Amniotic epithelial cell (primary cell): ENCODE results near the gene UPK3BL2.
"Not testable (repeated sequence)": the region's sequence is repeated elsewhere in the genome, so short reads cannot be mapped to it uniquely, and the experiment has no call there.

ENCODE experiments used
- DNase-seq: peaks from one replicate; pipeline ENCODE4 v3.0.0-alpha.2; 2010; ENCODE audit warnings: low read depth

The UPK3BL2 gene, protein sequence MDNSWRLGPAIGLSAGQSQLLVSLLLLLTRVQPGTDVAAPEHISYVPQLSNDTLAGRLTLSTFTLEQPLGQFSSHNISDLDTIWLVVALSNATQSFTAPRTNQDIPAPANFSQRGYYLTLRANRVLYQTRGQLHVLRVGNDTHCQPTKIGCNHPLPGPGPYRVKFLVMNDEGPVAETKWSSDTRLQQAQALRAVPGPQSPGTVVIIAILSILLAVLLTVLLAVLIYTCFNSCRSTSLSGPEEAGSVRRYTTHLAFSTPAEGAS

DNA sequence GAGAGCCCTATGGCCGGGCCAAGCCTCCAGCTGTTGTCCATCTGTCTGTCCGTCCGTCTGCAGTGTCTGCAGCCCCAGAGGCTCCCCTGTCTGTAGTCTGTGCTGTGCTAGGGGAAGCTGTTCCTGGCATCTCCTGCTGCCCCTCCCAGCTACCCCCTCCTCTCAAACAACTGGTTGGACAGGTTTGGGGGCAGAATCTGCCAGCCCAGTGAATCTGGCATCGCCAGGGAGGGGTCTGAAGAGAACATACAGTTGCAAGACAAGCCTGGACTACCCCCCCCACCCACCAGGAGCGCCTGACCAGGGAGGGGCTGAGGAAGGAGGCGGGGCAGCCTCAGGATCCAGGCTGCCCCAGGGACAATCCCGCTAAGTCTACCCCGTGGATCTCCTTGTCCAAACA, at the start of gene UPK3BL2:
UPK3BL2 (minus strand) TSS at position 101 of the 400 bp plus-strand sequence; CDS start at position 41, 60 bp downstream.
- DNase-seq, result not testable (repeated sequence)

DNA sequence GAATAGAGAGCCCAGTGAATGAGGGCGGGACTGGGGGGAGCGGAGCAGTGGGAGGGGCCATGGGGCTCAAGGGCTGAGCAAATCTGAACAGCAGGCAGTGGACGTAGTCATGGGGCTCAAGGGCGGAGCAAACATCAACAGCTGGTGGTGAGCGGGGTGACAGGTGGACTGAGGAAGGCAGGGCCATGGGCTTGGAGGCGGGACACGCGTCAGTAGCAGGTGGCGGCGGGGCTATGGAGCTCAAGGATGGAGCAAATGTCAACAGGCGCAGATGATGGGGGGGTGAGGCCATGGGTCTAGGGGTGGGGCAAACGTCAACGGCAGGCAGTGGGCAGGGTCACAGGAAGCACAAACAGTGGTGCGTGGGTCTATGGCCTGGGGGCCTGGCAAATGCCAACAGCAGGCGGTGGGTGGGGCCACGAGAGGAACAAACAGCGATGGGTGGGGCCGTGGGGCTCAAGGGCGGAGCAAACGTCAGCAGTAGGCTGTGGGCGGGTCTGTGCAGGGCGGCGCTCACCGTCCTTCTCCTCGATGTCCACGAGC, 49.1 kb upstream of the UPK3BL2 start:
- DNase-seq, result not testable (repeated sequence)

DNA sequence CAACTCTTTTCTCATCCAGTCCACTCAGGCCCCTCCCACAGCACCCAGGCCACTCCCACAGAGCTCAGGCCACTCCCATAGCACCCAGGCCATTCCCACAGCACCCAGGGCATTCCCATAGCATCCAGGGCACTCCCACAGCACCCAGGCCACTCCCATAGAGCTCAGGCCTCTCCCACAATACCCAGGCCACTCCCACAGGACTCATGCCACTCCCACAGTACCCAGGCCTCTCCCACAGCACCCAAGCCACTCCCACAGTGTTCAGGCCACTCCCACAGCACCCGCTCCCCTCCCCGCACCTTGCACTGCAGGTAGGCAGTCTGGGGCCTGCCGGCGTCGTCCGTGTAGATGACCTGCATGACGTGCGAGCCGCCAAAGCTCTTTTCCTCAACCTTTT, 46.4 kb upstream of the UPK3BL2 start:
- DNase-seq, result not testable (repeated sequence)

DNA sequence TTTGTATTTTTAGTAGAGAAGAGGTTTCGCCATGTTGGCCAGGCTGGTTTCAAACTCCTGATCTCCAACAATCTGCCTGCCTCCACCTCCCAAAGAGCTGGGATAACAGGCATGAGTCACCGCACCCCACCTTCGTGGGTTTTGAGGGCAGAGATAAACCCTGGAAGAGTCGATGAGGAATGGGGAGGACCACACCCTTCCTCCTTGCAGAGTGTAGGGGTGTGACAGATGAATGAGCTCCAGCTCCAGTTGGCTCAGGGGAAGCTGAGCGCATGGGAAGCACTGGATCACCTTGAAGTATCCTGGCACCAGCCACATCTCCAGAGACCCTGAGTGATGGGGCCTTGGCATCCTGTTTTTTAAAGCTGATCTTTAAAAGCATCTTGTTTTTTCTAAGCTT, 40.0 kb upstream of the UPK3BL2 start:
- DNase-seq, result not testable (repeated sequence)

DNA sequence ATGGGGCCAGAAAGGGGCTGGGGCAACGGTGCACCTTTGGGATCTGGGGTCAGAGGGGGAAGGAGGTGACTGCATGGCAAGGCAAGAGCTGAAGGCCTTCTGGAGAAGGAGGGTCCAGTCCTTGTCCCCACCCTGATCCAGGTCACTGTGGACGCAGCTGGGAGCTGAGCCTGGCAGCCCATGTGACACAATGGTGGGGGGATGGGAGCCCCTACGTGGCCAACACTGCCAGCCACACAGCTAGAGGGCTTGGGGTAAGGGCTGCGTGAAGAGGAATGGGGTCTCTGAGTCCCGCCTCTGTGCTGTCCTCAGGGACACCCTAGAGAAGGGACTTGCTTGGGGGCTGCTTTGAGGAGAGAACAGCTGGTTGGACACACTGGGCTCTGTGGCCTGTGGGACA, 38.2 kb upstream of the UPK3BL2 start:
- not testable (repeated sequence) for DNase-seq

DNA sequence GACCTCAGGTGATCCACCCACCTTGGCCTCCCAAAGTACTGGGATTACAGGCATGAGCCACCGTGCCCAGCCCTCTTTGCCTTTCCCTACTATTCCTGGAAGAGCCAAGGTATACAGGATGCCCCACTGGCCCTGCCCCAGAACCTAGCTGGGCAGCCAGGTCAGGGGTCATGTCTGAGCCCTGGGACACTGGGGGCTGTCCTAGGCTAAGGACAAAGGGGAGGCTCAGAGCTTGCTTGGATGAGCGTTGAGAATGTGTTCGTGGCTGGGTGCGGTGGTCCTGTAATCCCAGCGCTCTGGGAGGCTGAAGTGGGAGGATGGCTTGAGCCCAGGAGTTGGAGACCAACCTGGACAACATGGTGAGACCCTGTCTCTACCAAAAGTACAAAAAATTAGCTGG, 35.0 kb upstream of the UPK3BL2 start:
- DNase-seq, result not testable (repeated sequence)

DNA sequence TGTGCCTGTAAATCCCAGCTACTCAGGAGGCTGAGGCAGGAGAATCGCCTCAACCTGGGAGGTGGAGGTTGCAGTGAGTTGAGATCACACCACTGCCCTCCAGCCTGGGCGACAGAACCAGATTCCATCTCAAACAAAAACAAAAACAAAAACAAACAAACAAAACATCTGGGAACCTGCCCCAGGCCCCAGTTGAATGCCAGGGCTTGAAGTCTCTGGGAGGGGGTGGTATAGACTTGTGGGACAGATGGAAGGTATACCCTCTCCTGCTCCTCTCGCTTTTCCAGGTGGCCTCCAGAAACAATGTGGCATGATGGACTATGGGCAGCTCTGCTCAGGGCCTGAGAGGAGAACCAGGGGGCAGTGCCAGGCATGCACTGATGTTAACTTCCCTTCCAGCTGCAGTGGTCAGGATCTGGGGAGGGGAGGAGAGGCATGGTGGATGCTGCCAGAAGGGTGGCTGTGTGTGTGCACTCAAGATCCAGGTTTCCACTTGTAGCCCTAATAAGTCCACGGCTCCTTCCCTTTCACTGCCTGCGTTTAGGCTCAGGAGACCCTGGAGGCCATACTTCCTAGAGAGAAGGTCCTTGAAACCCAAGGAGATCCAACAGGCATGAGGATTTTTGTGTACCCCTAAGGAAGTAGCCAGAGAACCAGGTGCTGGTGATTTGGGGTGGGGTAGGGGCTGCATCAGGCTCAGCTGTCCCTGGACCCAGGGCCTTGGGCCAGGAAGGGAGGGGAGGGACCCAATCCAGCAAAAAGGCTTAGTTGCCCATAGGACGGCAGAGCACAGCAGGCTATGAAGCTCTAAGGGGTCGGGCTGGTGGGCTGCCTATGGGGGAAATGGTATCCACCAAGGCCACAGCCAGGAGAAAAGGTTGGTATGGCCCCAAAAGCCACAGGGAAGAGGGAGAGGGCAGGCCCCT, 34.1 kb upstream of the UPK3BL2 start:
- not testable (repeated sequence) for DNase-seq

DNA sequence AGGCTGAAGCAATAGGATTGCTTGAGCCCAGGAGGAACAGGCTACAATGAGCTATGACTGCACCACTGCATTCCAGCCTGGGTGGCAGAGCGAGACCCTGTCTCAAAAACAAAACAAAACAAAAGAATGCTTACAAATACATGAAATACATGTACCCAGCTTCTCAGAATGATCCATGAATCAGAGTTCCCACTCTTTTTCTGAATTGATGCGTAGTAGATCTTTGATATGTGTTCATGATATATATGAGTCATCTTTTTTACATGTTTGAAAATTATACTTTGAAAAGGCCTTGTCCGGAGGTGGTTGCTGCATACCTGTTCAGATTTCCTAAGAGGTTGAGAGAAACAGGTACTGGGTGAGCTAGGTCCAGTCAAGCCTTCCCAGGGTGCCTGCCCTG, 32.9 kb upstream of the UPK3BL2 start:
- DNase-seq, result not testable (repeated sequence)

DNA sequence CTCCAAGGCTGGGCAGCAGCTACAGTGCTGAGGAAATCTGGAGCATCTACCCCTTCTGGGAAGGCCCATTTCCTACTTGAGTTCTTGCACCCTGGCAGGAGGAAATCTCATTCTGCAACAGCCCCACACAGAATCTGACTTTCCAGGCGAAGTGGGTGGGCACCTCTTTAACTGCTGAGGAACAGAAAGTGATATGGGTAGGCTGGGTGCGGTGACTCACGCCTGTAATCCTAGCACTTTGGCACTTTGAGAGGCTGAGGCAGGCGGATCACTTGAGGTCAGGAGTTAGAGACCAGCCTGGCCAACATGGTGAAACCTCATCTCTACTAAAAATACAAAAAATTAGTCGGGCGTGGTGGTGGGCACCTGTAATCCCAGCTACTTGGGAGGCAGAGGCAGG, 31.1 kb upstream of the UPK3BL2 start:
- DNase-seq, result not testable (repeated sequence)

DNA sequence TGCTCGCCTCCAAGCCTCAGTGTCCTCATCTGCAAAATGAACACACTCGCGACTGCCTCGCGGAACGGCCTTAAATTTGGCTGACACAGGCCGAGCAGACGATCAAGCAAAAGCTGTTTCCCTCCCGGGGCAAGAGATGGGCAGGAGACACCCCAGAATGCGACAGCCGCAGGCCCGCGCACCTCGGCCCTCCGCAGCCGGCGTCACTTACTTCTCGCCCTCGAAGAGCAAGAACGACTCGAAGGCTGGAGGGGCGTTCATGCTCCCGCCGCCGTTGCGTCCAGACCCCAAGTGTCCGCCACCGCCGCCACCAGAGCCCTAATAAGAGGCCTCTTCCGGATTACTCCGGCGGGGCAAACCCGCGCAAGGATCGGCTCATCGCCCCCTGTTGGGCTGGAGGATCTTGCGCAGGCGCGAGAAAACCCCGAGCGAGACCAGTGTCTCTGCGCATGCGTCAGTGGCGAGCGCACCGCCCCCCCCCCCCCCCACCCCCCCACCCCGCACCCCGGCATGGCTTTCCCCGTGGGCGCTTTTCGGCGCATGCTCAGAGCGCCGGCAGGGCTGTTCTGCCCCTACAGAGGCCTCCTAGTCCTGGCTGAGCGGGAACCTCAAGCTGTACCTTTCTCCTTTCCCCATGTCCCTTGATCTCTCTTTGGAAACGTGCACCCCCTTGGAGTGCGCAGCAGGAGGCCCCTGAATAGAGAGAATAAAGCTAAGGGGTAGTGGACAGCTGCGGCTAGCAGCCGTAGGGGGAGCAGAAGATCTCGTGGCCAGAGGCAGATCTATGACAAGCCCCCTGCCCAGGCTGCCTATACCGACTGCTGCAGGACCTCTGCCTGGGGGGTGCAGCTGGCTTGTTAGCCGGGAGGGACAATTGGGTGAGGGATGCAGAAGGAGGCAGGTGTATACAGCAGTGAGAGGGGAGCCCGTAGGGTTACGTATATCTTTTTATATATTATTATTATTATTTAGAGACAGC, 29.1 kb upstream of the UPK3BL2 start, which contains the start of gene POLR2J3:
POLR2J3 (minus strand) TSS at position 323 of the 979 bp plus-strand sequence; CDS start at position 261, 62 bp downstream.
- not testable (repeated sequence) for DNase-seq

DNA sequence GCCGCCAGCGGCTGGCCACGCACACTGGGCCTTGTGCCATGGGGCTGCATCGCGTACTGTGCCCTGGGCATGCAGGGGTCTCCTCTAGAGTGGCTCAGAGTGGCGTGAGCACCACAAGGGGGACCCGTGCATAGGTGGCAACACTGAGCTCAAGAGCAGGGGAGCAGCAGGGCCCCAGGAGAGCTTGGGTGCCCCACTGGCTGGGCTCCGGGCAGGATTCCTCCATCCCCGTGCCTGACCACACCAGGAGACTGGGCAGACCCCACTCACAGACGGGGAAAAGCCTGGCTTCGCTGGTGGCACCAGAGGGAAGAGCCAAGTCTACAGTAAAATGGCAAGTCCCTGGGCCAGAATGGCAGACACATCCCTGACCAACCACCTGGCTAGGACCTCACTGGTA, 25.1 kb upstream of the UPK3BL2 start:
- DNase-seq, result not testable (repeated sequence)

DNA sequence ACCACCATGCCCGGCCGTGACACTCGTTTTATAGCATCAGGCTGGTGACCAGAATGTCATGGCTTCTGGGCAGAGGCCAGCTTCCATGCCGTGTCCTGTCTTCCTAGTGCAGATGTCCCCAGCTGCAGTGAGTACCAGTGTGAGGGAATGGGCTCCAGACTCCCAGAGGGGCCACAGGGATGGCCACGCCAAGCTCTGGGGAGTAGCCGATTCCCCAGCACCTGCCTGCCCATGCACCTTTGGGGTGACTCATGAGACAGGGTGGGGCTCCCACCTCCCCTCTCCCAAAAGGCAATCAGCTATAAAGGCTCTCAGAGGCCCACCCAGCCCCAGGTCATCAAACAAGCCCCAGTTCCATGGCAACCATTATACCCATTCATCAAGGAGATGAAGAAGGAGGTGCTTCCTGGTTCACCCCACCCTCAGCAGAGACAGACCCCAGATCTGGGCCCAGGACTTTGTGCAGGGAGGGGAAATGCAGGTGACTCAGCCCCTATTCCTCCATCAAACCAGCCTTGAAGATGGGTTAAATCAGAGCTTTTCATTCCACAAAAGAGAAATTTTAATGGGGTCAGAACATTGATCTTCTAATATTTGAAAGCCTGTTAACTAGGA, 7.4 kb upstream of the UPK3BL2 start, which contains the start of gene SPDYE2:
SPDYE2 (plus strand) TSS at position 419 of the 615 bp plus-strand sequence. CDS start 2,030 bp downstream, outside the sequence.
- DNase-seq, result not testable (repeated sequence)

DNA sequence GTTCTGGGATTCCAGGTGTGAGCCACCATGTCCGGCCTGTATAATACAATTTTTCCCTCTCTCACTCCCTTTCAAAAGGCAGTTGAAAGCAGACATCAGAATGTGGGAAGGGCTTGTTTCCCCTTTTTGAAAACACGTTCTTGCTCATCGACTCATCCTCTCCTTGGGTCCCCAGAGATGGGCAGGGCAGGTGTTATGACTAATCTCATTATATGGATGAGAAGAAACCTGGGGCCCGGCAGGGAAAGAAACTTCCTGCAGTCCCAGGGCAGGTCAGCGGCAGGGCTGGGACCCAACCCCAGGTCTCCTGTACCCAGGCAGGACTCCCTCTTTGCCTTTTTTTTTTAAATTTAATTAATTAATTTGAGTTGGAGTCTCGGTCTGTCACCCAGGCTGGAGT, 2.9 kb upstream of the UPK3BL2 start:
- not testable (repeated sequence) for DNase-seq

DNA sequence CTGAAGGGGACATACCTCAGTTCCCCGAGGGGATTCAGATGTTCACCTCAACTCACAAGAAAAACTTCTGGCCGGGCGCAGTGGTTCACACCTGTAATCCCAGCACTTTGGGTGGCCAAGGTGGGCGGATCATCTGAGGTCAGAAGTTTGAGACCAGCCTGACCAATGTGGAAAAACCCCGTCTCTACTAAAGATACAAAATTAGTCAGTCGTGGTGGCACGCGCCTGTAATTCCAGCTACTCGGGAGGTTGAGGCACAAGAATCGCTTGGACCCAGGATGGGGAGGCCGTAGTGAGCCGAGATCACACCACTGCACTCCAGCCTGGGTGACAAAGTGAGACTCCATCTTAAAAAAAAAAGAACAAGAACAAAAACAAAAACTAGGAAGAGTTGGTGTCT, 1.8 kb upstream of the UPK3BL2 start:
- not testable (repeated sequence) for DNase-seq

DNA sequence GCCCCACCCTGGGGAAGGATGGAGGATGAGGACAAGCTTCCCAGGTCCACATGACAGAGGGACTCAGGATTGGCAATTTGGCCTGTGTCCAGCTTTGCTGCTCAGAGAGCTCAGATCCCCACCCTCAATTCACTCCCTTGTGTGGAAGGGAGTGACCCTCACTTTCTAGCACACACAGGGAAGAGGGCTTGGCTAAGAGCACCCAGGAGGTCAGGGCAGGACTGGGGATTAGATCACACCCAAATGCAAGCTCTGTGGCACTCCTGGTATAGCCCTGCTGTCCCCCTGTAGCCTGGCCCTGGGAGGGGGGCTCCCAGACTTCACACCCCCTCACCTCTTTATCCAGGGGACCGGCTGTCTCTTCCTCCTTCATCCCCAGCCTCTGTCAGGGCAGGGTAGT, 876 bp upstream of the UPK3BL2 start:
- not testable (repeated sequence) for DNase-seq

DNA sequence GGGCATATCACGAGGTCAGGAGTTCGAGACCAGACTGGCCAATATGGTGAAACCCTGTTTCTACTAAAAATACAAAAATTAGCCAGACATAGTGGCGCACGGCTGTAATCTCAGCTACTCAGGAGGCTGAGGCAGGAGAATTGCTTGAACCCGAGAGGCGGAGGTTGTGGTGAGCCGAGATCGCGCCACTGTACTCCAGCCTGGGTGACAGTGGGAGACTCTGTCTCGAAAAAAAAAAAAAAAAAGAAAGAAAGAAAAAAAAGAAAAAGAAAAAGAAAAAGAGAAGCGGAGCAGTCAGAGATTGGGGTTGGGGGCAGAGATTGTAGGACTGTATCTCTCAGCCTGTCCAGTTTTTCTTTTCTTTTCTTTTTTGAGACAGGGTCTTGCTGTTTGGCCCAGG, 725 bp downstream of the UPK3BL2 start:
- DNase-seq, result not testable (repeated sequence)

DNA sequence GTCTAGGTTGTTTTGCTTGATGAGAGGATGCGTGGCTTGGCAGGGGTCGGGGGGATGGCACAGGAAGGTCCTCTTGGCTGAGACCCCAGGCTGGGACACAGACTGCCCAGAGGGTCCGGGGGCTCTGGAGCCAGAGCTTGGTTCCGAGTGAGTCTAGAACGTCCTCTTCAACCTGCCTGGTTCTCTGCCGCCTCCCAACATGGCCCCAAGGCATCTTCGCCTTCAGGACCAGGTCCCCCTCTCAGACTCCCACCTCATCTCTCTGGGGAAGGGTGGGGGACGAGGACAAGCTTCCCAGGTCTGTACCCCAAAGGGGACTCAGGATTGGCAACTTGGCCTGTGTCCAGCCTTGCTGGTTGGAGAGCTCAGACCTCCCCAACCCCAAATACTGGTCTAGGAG, 1.4 kb downstream of the UPK3BL2 start:
- not testable (repeated sequence) for DNase-seq

DNA sequence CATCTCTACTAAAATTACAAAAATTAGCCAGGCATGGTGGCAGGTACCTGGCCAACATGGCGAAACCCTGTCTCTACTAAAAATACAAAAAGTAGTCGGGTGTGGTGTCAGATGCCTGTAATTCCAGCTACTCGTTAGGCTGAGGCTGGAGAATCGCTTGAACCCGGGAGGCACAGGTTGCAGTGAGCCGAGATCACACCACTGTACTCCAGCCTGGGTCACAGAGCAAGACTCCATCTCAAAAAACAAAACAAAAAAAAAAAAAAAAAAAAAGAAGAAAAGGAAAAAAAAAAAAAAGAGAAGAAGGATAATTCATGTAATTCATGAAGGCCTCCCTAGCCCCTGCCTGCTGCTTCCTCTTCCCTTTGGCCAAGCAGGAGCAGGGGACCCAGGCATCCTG, 2.9 kb downstream of the UPK3BL2 start:
- not testable (repeated sequence) for DNase-seq

DNA sequence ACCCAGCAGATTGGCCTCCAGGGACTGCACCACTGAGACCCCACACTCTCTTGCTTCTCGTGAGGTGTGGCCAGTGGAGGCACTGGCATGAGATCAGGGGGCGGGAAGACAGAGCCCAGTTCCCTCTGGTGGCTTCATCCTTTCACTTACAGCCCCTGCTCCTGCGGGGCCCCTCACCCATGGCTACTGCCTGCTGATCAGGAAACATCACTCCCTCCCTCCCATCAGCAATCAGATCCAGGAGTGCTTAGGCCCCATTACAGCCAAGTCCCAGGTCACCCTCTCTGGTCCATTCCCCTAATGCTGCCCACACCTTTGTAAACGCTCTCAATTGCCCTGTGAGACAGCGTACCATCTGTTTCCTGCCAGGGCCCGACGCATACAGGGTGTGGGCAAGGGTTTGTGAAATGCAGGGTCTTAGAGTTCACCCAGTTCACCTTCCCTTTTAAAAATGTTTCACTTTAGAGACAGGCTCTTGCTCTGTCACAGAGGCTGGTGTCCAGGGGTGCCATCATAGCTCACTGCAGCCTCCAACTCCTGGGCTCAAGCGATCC, 8.4 kb downstream of the UPK3BL2 start:
- not testable (repeated sequence) for DNase-seq

DNA sequence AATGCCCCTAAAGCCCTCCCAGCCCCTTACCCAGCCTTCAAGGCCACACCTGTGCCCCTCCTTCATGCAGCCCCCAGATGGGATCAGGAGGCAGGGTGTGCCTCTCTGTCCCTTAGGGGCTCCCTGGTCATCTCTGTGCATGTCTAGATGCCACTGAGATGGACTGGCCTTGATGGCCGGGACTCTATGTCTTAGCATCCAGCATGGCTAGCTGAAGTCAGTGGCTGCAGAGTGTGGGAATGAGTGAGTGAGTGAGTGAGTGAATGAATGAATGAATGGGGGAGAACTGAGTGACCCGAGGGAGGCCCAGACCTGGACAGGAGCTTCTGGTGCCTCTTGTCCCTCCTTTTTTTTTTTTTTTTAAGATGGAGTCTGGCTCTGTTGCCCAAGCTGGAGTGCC, 11.4 kb downstream of the UPK3BL2 start:
- not testable (repeated sequence) for DNase-seq
